ENCODE measurements around the gene CDC25B.
"Not testable (repeated sequence)": the region's sequence is repeated elsewhere in the genome, so short reads cannot be mapped to it uniquely, and the experiment has no call there.

The CDC25B gene

GRCh38 chr20:3811467-3812258 is 15.6 kb downstream of the CDC25B start:
- DNase-seq, result peak; percentile 92

GRCh38 chr20:3812259-3812681 is 16.2 kb downstream of the CDC25B start:
- DNase-seq, result no peak

- no peak for DNase-seq
Measured at GRCh38 chr20:3812975-3813847, 17.1 kb downstream of the CDC25B start.

GRCh38 chr20:3813848-3814581 is 17.9 kb downstream of the CDC25B start:
- no peak for DNase-seq

- no peak for DNase-seq
Measured at GRCh38 chr20:3814928-3815495, 18.9 kb downstream of the CDC25B start.

GRCh38 chr20:3815703-3816315 is 19.7 kb downstream of the CDC25B start:
- DNase-seq, result no peak

- peak; percentile 44 for DNase-seq
Measured at GRCh38 chr20:3818155-3819151, 22.3 kb downstream of the CDC25B start.

- DNase-seq, result no peak
Measured at GRCh38 chr20:3819411-3820047, 23.4 kb downstream of the CDC25B start.

GRCh38 chr20:3820048-3820900 is 24.2 kb downstream of the CDC25B start, which contains the start of gene AP5S1:
Gene AP5S1 (plus strand): TSS chr20:3820547. CDS start chr20:3822118, 1,571 bp downstream.
- DNase-seq, result peak; percentile 91

- DNase-seq, result no peak
Measured at GRCh38 chr20:3820901-3821727, 25.0 kb downstream of the CDC25B start.

- no peak for DNase-seq
Measured at GRCh38 chr20:3821996-3822395, 25.9 kb downstream of the CDC25B start.

GRCh38 chr20:3823881-3824280 is 27.8 kb downstream of the CDC25B start:
- no peak for DNase-seq

GRCh38 chr20:3825526-3825925 is 29.4 kb downstream of the CDC25B start:
- no peak for DNase-seq

GRCh38 chr20:3826420-3826819 is 30.3 kb downstream of the CDC25B start:
- DNase-seq, result no peak

- DNase-seq, result no peak
Measured at GRCh38 chr20:3828798-3829197, 32.7 kb downstream of the CDC25B start.

- DNase-seq, result not testable (repeated sequence)
Measured at GRCh38 chr20:3829891-3830290, 33.8 kb downstream of the CDC25B start.

- no peak for DNase-seq
Measured at GRCh38 chr20:3836132-3836531, 40.0 kb downstream of the CDC25B start.

- DNase-seq, result no peak
Measured at GRCh38 chr20:3839328-3839727, 43.2 kb downstream of the CDC25B start.
